ENCODE results near the gene RASL10B.

DNA sequence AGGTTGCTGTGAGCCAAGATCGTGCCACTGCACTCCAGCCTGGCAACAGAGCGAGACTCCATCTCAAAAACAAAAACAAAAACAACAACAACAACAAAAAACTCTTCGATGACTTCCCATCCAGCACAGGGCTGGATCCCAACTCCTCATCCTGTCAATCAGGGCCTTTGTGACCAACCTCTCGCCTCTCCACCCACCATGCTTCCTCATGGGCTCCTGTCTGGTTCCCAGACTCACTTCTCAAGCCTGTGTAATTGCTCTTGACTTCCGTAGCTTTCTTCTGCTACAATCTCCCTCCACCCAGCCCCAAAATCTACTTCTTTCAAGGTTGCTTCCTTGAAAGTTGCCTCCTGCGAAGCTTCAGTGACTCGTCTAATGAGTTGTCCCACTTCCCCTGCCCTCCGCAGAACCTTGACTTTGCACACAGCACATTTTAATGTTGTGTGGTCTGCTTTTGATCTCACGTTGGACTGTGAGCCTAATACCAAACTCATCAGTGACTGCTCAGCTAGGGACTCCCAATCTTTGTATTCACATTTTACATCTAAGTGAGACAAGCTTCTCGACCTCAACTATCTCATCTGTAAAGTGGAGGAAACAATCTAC is 936 bp upstream of the RASL10B start:
- TF ChIP-seq POLR2A (IDR thresholded peaks at IDR 0.05): no peak
- TF ChIP-seq, protein P1, sequence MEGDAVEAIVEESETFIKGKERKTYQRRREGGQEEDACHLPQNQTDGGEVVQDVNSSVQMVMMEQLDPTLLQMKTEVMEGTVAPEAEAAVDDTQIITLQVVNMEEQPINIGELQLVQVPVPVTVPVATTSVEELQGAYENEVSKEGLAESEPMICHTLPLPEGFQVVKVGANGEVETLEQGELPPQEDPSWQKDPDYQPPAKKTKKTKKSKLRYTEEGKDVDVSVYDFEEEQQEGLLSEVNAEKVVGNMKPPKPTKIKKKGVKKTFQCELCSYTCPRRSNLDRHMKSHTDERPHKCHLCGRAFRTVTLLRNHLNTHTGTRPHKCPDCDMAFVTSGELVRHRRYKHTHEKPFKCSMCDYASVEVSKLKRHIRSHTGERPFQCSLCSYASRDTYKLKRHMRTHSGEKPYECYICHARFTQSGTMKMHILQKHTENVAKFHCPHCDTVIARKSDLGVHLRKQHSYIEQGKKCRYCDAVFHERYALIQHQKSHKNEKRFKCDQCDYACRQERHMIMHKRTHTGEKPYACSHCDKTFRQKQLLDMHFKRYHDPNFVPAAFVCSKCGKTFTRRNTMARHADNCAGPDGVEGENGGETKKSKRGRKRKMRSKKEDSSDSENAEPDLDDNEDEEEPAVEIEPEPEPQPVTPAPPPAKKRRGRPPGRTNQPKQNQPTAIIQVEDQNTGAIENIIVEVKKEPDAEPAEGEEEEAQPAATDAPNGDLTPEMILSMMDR (IDR thresholded peaks at IDR 0.05): no peak
- no peak for TF ChIP-seq EP300 (IDR thresholded peaks at IDR 0.05)
